ENCODE measurements around the gene KIAA0319L.

The KIAA0319L gene

GRCh38 chr1:35442734-35443133 lies 114.5 kb downstream of the KIAA0319L start:
- DNase-seq (ENCODE audit: low read depth), result no peak
- H3K4me3 ChIP-seq (replicated peaks; ENCODE audit: low read depth, low read length), result no peak overlapping the region
- TF ChIP-seq CTCF (IDR thresholded peaks at IDR 0.05; ENCODE audit: low read length, missing control alignments), result no peak

- no peak for TF ChIP-seq CTCF (IDR thresholded peaks at IDR 0.05; ENCODE audit: low read length, missing control alignments)
- H3K4me3 ChIP-seq (replicated peaks; ENCODE audit: low read depth, low read length), result no peak overlapping the region
- no peak for DNase-seq (ENCODE audit: low read depth)
Observed at GRCh38 chr1:35441926-35442579, 115.2 kb downstream of the KIAA0319L start.

- no peak for DNase-seq (ENCODE audit: low read depth)
- TF ChIP-seq CTCF (IDR thresholded peaks at IDR 0.05; ENCODE audit: low read length, missing control alignments), result no peak
- H3K4me3 ChIP-seq (replicated peaks; ENCODE audit: low read depth, low read length), result no peak overlapping the region
Observed at GRCh38 chr1:35439626-35440025, 117.6 kb downstream of the KIAA0319L start.

- TF ChIP-seq CTCF (IDR thresholded peaks at IDR 0.05; ENCODE audit: low read length, missing control alignments), result no peak
- no peak overlapping the region for H3K4me3 ChIP-seq (replicated peaks; ENCODE audit: low read depth, low read length)
- DNase-seq (ENCODE audit: low read depth), result no peak
Observed at GRCh38 chr1:35437200-35437599, 120.0 kb downstream of the KIAA0319L start.

GRCh38 chr1:35436078-35436477 lies 121.1 kb downstream of the KIAA0319L start:
- no peak for DNase-seq (ENCODE audit: low read depth)
- H3K4me3 ChIP-seq (replicated peaks; ENCODE audit: low read depth, low read length), result no peak overlapping the region
- no peak for TF ChIP-seq CTCF (IDR thresholded peaks at IDR 0.05; ENCODE audit: low read length, missing control alignments)

- no peak for TF ChIP-seq CTCF (IDR thresholded peaks at IDR 0.05; ENCODE audit: low read length, missing control alignments)
- no peak overlapping the region for H3K4me3 ChIP-seq (replicated peaks; ENCODE audit: low read depth, low read length)
- DNase-seq (ENCODE audit: low read depth), result no peak
Observed at GRCh38 chr1:35434703-35435102, 122.5 kb downstream of the KIAA0319L start.

- no peak for DNase-seq (ENCODE audit: low read depth)
- TF ChIP-seq CTCF (IDR thresholded peaks at IDR 0.05; ENCODE audit: low read length, missing control alignments), result no peak
- no peak overlapping the region for H3K4me3 ChIP-seq (replicated peaks; ENCODE audit: low read depth, low read length)
Observed at GRCh38 chr1:35433714-35434113, 123.5 kb downstream of the KIAA0319L start.
